Activated B cell treated with CpG ODN at 0.5 μM for 24 hours (primary cell): Measurements from ENCODE around the gene BBLN. TPM values are rescaled to one million over a fixed set of nuclear protein-coding genes. Genes with fewer than 3 reads are reported as not detected.

Source experiments
- ATAC-seq: fragments of 200-7000 bp; cut with Tn5 transposase; one replicate; pipeline ENCODE4 v1.10.0; 2021; ENCODE audit warnings: low read depth, mild to moderate bottlenecking, moderate library complexity
- CTCF ChIA-PET: fragments of 350-600 bp; sonication (Branson Sonifier 250); formaldehyde crosslinking; loops from one replicate; lab custom pipeline; 2021; ENCODE audit warnings: antibody characterized with exemption; lab: Charles Lee
- POLR2A ChIA-PET: fragments of 350-600 bp; sonication (Branson Sonifier 250); formaldehyde crosslinking; loops from one replicate; lab custom pipeline; 2021; ENCODE audit warnings: antibody characterized with exemption; lab: Charles Lee
- DNase-seq: peaks from one replicate; pipeline ENCODE4 v3.0.0; 2022
- H3K27ac Mint-ChIP-seq: one replicate; pipeline ENCODE4 v1.8.0; 2020; ENCODE audit warnings: mixed read lengths
- H3K27me3 Mint-ChIP-seq: one replicate; pipeline ENCODE4 v1.8.0; 2021; ENCODE audit warnings: mixed read lengths
- H3K36me3 Mint-ChIP-seq: one replicate; pipeline ENCODE4 v1.8.0; 2021; ENCODE audit warnings: low read depth, mixed read lengths
- H3K4me1 Mint-ChIP-seq: one replicate; pipeline ENCODE4 v1.8.0; 2021; ENCODE audit warnings: mixed read lengths
- H3K4me3 Mint-ChIP-seq: one replicate; pipeline ENCODE4 v1.8.0; 2020; ENCODE audit warnings: mild to moderate bottlenecking, mixed read lengths
- H3K9me3 Mint-ChIP-seq: one replicate; pipeline ENCODE4 v1.8.0; 2020; ENCODE audit warnings: mixed read lengths
- intact Hi-C: fragments of 100-400 bp; cut with micrococcal nuclease; formaldehyde crosslinking; loops from one replicate; pipeline ENCODE4 v1.15.1; 2024
- total RNA-seq: library from RNA; stranded (reverse); gene quantifications from 2 replicates; pipeline ENCODE4 v1.2.3, GENCODE V29; 2022
- TF ChIP-seq, protein P1 (sequence below): fragments of 200-600 bp; IDR thresholded peaks from one replicate; pipeline ENCODE4 v1.8.0; 2022; ENCODE audit warnings: antibody characterized with exemption, mild to moderate bottlenecking

The BBLN gene
- total RNA-seq, 1 donor from 2014 or later, result 47.7 TPM

DNA sequence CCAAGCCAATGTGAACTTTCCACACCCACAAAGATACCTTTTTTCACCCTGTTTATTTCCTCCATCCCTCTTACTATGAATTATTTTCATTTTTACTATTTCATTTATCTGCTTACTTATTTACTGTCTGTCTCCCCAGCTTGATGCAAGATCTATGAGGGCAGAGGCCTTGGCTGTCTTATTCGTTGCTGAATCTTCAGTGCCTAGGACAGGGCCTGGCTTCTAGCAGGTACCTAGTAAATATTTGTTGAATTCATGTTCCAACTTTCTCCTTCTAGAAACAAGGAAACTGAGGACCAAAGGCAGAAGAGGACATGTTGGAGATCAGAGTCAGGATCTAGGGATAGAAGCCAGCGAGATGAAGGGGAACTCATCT is 42.6 kb downstream of the BBLN start:
- CTCF ChIA-PET, result no interaction called here
- H3K9me3 Mint-ChIP-seq, result no peaks in the 10 kb centered on the region
- TF ChIP-seq, protein P1, sequence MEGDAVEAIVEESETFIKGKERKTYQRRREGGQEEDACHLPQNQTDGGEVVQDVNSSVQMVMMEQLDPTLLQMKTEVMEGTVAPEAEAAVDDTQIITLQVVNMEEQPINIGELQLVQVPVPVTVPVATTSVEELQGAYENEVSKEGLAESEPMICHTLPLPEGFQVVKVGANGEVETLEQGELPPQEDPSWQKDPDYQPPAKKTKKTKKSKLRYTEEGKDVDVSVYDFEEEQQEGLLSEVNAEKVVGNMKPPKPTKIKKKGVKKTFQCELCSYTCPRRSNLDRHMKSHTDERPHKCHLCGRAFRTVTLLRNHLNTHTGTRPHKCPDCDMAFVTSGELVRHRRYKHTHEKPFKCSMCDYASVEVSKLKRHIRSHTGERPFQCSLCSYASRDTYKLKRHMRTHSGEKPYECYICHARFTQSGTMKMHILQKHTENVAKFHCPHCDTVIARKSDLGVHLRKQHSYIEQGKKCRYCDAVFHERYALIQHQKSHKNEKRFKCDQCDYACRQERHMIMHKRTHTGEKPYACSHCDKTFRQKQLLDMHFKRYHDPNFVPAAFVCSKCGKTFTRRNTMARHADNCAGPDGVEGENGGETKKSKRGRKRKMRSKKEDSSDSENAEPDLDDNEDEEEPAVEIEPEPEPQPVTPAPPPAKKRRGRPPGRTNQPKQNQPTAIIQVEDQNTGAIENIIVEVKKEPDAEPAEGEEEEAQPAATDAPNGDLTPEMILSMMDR, result no peak
- intact Hi-C loops, result loop anchor here (1.0 kb wide), 4 partner anchors 11 to 138 kb away; partner anchors contain the start of genes CIZ1 and SLC27A4
- H3K4me1 Mint-ChIP-seq, result peaks cover 7% of the 10 kb centered on the region
- DNase-seq, result no peak
- H3K4me3 Mint-ChIP-seq, result peak overlapping the region; percentile 85
- POLR2A ChIA-PET, result no interaction called here
- no peaks in the 10 kb centered on the region for H3K36me3 Mint-ChIP-seq
- peaks cover 18% of the 10 kb centered on the region for H3K27me3 Mint-ChIP-seq
- H3K27ac Mint-ChIP-seq, result peak overlapping the region; percentile 56
- ATAC-seq, result no peak

DNA sequence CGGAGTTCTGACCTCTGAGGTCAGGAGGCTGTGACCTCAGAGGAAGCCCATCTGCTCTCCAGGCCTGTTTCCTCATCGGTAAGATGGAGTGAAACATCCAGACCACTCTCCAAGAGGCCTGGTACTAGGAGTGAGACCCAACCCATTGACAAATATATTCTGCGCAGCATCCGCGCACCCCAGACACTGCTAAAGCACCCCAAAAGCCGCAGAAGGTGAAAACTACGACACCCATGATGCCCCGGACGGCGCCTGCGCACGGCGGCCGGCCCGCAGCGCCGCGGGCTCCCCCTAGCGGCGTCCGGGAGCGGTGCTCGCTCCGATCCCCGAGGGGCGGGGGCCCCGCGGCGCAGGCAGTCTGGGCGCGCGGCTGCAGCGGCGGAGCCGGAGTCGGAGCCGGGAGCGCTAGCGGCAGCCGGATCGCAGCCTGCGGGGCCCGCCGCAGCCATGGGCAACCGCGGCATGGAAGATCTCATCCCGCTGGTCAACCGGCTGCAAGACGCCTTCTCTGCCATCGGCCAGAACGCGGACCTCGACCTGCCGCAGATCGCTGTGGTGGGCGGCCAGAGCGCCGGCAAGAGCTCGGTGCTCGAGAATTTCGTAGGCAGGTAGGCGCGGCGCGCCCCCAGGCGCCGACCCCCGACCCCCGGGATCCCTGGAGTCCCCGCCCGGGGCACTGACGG is 43.1 kb downstream of the BBLN start, which contains the start of gene DNM1:
TSS of gene DNM1 (plus strand) at position 356 of the 683 bp plus-strand sequence. CDS start at position 448, 92 bp downstream.
- CTCF ChIA-PET, result interaction anchor here (0.7 kb wide), 1 partner anchor 706 kb away, joined by 3 read pairs; no protein-coding TSS in a partner anchor
- peak; percentile 98 for ATAC-seq
- intact Hi-C loops, result loop anchor here (1.0 kb wide), 4 partner anchors 12 to 137 kb away; partner anchors contain the start of genes CIZ1 and SLC27A4
- peak; percentile 78 for DNase-seq
- Mint-ChIP-seq H3K4me3 (peak within 1 kb of the TSS; percentile 85), H3K4me1 (peaks cover 7% of the 10 kb centered on the region), H3K27me3 (peaks cover 18% of the 10 kb centered on the region), H3K27ac (peak within 1 kb of the TSS; percentile 56), H3K9me3 (no peaks in the 10 kb centered on the region), H3K36me3 (no peaks in the 10 kb centered on the region)
- POLR2A ChIA-PET, result no interaction called here
- TF ChIP-seq, protein P1, result peak; percentile 59

DNA sequence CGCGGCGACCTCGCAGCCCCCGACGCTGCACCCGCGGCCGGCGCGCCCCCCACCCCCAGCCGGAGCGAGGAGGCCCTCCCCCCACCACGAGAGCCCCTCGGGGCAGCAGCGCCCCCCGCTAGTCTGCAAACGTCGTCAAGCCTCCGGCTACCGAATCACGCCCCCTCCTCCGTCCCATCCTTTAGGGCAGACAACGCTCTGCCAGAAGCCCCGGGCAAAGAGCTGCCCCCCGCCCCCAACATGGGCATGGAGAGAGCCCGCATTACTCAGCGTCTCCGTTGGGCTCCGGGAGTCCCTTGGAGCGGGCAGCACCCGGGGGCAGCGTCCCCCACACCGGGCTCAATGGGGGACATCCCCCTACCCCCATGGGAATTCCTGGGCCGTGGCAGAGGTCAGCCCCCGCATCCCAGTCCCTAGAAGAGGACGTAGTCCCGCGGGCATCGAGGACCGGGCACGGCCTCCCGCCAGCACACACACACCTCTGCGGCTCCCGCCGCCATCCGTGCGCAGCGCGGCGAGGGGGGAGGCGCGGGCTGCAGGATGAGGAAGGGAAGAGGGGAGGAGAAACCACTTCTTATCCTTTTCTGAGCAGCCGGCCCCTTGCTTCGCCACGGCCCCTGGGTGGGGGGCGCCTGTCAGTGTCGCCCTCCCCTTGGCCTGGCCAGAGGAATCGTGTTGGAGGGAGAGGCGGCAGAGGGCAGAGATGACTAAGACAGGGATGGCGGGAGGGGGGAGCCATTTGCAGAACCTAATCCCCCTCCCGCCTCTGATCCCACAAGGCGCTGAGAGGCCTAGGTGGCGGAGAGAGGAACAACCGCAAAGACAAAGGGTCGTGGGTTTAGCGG is 43.9 kb downstream of the BBLN start:
- Mint-ChIP-seq H3K9me3 (no peaks in the 10 kb centered on the region), H3K36me3 (no peaks in the 10 kb centered on the region), H3K4me1 (peaks cover 7% of the 10 kb centered on the region), H3K27ac (no peak overlapping the region), H3K4me3 (peak overlapping the region; percentile 64), H3K27me3 (peaks cover 24% of the 10 kb centered on the region)
- ChIA-PET POLR2A (no interaction called here), CTCF (interaction anchor here (0.7 kb wide), 1 partner anchor 705 kb away, joined by 3 read pairs; no protein-coding TSS in a partner anchor)
- intact Hi-C loops, result loop anchor here (1.0 kb wide), 4 partner anchors 13 to 136 kb away; partner anchors contain the start of genes CIZ1 and SLC27A4
- DNase-seq (peak; percentile 29), ATAC-seq (no peak)
- TF ChIP-seq, protein P1, result no peak

DNA sequence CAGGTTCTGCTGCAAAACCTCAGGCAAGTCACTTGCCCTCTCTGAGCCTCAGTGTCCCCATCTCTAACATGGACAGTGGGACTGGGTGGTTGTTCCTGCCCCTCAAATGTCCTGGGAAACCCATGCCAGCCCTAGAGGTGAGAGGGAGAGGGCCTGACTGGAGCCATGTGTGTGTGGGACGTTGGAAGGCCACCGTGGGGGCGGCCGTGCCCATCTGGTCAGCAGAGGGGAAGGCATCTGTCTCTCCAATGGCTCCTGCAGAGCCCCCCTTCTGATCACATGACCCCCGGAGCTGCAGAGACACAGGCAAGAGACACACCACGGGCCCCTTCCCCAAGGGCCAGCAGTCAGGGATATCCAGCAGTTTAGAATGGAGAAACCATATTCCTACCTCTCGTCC is 44.8 kb downstream of the BBLN start:
- Mint-ChIP-seq H3K9me3 (no peaks in the 10 kb centered on the region), H3K27ac (no peak overlapping the region), H3K27me3 (peaks cover 24% of the 10 kb centered on the region), H3K4me1 (peaks cover 7% of the 10 kb centered on the region), H3K4me3 (peak overlapping the region; percentile 38), H3K36me3 (no peaks in the 10 kb centered on the region)
- POLR2A ChIA-PET, result no interaction called here
- CTCF ChIA-PET, result no interaction called here
- TF ChIP-seq, protein P1, result no peak
- intact Hi-C loops, result no loop called here
- DNase-seq, result no peak
- no peak for ATAC-seq
